ENCODE measurements around the gene UGT1A10.

GRCh38 chr2:233597522-233597921, 38.7 kb upstream of the UGT1A10 start:
- TF ChIP-seq, protein P1, sequence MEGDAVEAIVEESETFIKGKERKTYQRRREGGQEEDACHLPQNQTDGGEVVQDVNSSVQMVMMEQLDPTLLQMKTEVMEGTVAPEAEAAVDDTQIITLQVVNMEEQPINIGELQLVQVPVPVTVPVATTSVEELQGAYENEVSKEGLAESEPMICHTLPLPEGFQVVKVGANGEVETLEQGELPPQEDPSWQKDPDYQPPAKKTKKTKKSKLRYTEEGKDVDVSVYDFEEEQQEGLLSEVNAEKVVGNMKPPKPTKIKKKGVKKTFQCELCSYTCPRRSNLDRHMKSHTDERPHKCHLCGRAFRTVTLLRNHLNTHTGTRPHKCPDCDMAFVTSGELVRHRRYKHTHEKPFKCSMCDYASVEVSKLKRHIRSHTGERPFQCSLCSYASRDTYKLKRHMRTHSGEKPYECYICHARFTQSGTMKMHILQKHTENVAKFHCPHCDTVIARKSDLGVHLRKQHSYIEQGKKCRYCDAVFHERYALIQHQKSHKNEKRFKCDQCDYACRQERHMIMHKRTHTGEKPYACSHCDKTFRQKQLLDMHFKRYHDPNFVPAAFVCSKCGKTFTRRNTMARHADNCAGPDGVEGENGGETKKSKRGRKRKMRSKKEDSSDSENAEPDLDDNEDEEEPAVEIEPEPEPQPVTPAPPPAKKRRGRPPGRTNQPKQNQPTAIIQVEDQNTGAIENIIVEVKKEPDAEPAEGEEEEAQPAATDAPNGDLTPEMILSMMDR (IDR thresholded peaks at IDR 0.05), result no peak
- no peak for TF ChIP-seq ZFX (IDR thresholded peaks at IDR 0.05; ENCODE audit: borderline replicate concordance)
